NCI-H345 treated with DMSO at 0.1 percent for 48 hours (cell line): ENCODE results near the gene RBL1.
"Not testable (repeated sequence)": the region's sequence is repeated elsewhere in the genome, so short reads cannot be mapped to it uniquely, and the experiment has no call there.

Experiments used
- DNase-seq: peaks from one replicate; lab custom pipeline; 2025; ENCODE audit not compliant: unreplicated experiment; lab: John Stamatoyannopoulos, UW

RBL1 gene, protein sequence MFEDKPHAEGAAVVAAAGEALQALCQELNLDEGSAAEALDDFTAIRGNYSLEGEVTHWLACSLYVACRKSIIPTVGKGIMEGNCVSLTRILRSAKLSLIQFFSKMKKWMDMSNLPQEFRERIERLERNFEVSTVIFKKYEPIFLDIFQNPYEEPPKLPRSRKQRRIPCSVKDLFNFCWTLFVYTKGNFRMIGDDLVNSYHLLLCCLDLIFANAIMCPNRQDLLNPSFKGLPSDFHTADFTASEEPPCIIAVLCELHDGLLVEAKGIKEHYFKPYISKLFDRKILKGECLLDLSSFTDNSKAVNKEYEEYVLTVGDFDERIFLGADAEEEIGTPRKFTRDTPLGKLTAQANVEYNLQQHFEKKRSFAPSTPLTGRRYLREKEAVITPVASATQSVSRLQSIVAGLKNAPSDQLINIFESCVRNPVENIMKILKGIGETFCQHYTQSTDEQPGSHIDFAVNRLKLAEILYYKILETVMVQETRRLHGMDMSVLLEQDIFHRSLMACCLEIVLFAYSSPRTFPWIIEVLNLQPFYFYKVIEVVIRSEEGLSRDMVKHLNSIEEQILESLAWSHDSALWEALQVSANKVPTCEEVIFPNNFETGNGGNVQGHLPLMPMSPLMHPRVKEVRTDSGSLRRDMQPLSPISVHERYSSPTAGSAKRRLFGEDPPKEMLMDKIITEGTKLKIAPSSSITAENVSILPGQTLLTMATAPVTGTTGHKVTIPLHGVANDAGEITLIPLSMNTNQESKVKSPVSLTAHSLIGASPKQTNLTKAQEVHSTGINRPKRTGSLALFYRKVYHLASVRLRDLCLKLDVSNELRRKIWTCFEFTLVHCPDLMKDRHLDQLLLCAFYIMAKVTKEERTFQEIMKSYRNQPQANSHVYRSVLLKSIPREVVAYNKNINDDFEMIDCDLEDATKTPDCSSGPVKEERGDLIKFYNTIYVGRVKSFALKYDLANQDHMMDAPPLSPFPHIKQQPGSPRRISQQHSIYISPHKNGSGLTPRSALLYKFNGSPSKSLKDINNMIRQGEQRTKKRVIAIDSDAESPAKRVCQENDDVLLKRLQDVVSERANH

GRCh38 chr20:37095599-37096414 lies at the start of gene RBL1:
Gene RBL1 (minus strand): TSS chr20:37095997. CDS start chr20:37095928, 69 bp downstream.
- DNase-seq = peak; percentile 94

GRCh38 chr20:37144856-37145404 lies 49.1 kb upstream of the RBL1 start:
- no peak for DNase-seq

- no peak for DNase-seq
Measured at GRCh38 chr20:37142708-37143107, 46.9 kb upstream of the RBL1 start.

DNA sequence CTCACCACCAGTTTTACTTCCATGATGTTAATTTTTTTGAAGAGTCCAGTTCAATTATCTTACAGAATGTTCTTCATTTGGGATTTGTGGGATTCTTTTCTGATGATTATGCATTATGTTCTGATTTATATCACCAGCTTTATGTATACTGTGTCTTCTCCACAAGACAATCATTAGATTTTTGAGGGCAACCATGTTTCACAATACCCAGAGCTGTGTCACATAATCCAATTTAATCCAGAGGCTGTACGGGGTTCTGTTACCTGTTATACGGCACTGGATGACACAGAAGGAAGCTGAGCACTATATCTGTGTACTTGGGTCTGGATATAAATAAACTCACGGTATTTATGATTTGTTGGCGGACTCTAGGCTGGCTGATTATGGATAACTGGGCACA lies 41.8 kb upstream of the RBL1 start:
- DNase-seq = no peak

GRCh38 chr20:37133952-37134351 lies 38.2 kb upstream of the RBL1 start:
- DNase-seq = no peak

DNA sequence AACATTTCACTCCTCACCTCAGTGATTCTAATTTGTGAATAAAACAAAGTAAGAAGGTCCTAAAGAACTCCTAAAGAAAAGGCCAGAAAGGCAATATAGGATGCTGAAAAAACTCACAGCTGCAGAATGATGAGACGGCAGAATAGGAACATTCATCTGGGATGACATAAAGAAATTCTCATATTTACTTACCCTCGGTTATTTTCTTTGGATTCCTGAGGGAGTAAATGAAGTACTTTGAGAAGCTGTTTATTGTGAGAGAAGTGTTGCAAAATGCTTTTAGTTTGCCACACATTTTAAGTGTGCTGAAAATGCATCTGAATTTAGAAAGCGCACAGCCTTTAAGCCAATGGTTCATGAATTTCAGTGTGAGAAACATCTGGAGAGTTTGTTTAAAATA lies 35.7 kb upstream of the RBL1 start:
- DNase-seq = no peak

GRCh38 chr20:37128803-37129202 lies 33.0 kb upstream of the RBL1 start:
- no peak for DNase-seq

GRCh38 chr20:37126290-37126689 lies 30.5 kb upstream of the RBL1 start:
- not testable (repeated sequence) for DNase-seq

- DNase-seq = no peak
Measured at GRCh38 chr20:37123441-37123840, 27.6 kb upstream of the RBL1 start.

- no peak for DNase-seq
Measured at GRCh38 chr20:37120497-37120896, 24.7 kb upstream of the RBL1 start.

- no peak for DNase-seq
Measured at GRCh38 chr20:37119356-37120036, 23.7 kb upstream of the RBL1 start.

- no peak for DNase-seq
Measured at GRCh38 chr20:37114012-37114411, 18.2 kb upstream of the RBL1 start.

DNA sequence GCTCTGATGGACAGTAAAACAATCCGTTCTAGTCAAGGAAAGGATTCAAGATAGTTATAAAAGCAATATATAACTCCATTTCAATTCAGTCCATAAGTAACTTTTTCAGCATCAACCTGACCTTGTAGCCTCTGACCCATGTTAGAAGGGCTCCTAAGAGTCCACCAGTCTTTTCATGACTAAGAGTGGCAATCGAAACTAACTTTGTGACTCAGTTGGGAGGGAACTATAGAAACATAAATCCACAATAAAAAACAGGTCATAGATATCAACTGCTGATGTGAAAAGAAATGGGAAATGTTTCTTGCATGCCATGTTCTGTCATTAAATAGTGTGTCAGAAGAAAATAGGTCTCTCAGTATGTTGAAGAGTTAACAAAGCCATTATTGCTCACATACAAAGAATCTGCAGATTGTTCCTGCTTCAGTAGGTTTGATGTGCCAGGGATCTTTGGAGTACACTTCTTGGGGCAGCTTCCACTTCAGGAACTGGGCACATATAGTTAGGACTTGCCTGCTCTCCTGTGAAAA lies 16.2 kb upstream of the RBL1 start:
- DNase-seq = no peak

- no peak for DNase-seq
Measured at GRCh38 chr20:37108676-37109075, 12.9 kb upstream of the RBL1 start.

DNA sequence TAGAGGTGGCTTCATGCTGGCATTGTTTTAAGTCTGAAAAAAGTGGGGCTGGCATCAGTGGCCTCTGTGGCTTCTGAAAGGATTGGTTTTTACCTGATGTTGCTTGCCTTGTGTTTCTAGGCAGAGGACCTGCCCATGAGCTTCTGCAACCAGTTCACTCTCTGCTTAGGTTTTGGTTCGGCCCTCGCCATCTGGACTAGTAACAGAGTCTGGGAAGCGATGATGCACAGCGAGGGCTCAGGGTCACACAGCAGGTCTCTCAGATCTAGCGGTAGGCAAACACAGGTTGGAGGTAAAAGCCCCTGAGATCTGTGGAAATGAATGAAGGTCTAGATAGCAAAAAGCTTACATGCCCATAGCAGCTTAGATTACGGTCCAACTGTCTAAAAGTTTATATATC lies 6.8 kb upstream of the RBL1 start:
- DNase-seq = no peak

DNA sequence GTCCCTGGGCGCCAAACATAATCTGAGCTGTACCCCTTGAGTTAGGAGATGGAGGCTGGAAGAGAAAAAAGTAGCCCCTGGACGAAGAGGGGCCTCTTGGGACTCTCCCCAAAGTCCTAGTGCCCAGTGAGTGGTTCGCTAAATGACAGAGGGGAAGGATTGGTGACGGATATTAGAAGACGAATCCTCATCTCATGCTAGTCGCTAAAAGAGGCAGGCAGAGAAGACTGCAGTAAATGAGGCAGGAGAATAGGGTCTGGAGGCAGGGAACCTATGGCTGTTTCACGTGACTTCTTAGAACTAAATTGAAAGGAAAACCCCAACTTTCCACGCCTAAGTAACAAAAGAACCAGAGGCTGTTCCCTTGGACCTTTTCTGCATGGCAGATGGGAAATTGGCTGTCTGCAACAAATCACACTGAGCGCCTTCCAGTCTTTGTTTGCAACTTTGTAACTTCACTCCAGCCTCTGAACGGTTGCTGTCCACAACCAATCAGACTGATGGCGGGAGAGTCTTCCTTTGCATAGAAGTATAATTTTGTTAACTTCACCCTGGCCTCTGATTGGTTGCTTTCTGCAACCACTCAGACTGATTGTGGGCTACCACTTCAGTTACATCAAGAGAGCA lies 731 bp upstream of the RBL1 start:
- no peak for DNase-seq

GRCh38 chr20:37095108-37095598 lies 644 bp downstream of the RBL1 start:
- DNase-seq = peak; percentile 47

DNA sequence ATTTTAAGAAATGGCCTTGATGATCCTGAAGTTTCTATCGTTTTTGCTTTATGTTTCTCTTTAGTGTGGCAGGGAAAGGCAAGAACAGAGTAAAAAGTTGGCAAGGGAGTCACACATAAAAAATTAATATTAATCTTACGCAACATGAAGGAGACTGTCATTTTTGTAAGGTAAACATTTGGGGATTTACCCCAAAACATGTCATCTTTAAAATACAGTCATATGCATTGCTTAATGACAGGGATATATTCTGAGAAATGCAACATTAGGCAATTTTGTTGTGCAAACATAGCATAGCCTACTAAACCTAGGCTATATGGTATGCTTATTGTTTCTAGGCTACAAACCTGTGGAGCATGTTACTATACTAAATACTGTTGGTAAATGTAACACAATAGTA lies 5.4 kb downstream of the RBL1 start:
- DNase-seq = no peak

DNA sequence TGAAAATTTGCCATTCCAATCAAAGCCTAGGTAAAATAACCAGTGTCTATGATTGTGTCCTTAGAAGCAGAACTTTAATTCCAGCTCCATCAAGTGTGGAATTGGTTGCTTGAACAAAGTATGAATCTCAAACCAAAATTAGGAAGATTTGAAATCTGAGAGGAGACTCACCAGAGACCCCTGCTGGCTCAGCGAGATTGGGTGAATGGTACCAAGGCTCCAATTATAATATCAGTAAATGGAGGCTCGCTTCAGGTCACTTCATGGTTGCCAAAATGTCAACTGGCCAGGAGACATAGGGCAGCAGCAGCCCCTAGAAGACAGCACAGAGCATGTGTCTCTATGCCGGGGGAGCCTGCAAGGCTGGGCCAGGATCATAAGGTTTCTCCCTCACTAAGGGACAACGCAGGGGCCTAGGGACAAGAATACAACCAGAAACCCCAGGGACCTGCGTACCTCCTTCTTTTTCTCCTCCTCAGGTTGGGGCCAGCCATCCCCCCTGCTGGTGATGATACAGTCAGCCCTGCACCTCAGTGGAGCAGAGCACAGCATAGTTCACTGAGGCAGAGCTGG lies 14.0 kb downstream of the RBL1 start:
- no peak for DNase-seq
